Measurements from ENCODE around the gene KCNQ1OT1. TPM values are rescaled to one million over a fixed set of nuclear protein-coding genes. Genes with fewer than 3 reads are reported as not detected.

Gene KCNQ1OT1
- total RNA-seq, 4 donors from 2014 or later: 0.16 to 0.61 (median 0.30) TPM

DNA sequence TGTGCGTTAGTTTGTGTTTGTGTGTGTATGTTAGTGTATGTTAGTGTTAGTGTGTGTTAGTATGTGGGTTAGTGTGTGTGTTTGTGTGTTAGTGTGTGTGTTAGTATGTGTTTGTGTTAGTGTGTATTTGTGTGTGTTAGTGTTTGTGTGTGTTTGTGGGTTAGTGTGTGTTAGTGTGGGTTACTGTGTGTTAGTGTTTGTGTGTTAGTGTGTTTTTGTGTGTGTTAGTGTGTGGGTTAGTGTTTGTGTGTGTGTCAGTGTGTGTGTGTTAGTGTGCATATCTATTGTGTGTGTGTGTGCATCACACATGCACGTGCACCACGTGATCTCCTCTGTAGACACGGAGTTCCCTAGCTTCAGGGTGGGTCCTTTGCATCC, 115.4 kb downstream of the KCNQ1OT1 start:
- no peak for TF ChIP-seq POLR2A (IDR thresholded peaks at IDR 0.05)
- TF ChIP-seq, protein P1, sequence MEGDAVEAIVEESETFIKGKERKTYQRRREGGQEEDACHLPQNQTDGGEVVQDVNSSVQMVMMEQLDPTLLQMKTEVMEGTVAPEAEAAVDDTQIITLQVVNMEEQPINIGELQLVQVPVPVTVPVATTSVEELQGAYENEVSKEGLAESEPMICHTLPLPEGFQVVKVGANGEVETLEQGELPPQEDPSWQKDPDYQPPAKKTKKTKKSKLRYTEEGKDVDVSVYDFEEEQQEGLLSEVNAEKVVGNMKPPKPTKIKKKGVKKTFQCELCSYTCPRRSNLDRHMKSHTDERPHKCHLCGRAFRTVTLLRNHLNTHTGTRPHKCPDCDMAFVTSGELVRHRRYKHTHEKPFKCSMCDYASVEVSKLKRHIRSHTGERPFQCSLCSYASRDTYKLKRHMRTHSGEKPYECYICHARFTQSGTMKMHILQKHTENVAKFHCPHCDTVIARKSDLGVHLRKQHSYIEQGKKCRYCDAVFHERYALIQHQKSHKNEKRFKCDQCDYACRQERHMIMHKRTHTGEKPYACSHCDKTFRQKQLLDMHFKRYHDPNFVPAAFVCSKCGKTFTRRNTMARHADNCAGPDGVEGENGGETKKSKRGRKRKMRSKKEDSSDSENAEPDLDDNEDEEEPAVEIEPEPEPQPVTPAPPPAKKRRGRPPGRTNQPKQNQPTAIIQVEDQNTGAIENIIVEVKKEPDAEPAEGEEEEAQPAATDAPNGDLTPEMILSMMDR (IDR thresholded peaks at IDR 0.05 in 4 of 5, conservative IDR thresholded peaks at IDR 0.05 in 1 of 5): no peak
- no peaks in the 10 kb centered on the region for H3K36me3 ChIP-seq
- H3K27ac ChIP-seq: no peak overlapping the region
- intact Hi-C loops (cut with DNase I; ENCODE audit: low total_unique reads): no loop called here
- H3K27me3 ChIP-seq: no peaks in the 10 kb centered on the region
- no peak for ATAC-seq
- H3K9me3 ChIP-seq: no peaks in the 10 kb centered on the region
- in situ Hi-C loops (cut with MboI; ENCODE audit: low sequenced_read_pairs in 4 of 4): no loop called here
- H3K4me3 ChIP-seq: no peak overlapping the region
- DNase-seq: no peak
- no peaks in the 10 kb centered on the region for H3K4me1 ChIP-seq

DNA sequence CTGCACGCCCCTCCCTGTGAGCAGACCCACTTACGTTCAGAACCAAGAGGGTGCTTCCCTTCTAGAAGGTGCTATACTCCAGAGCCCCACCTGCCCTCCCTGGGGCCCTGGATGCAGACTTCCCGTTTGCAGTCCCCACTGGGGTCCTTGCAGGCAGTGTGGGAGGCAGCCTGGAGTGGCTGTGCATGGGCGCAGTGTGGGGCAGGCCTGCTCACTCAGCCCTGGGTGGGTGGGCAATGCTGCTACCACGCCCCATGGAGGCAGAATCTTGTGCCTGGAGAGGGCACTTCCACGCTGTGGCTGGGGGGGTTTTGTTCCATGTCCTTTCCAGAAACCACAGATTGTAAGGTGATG, 116.2 kb downstream of the KCNQ1OT1 start:
- DNase-seq (peak in 1 of 2 donors; percentile 0), ATAC-seq (no peak)
- in situ Hi-C loops (cut with MboI; ENCODE audit: low sequenced_read_pairs in 4 of 4): no loop called here
- no peaks in the 10 kb centered on the region for H3K36me3 ChIP-seq
- no peaks in the 10 kb centered on the region for H3K4me1 ChIP-seq
- no peak for TF ChIP-seq POLR2A (IDR thresholded peaks at IDR 0.05)
- TF ChIP-seq, protein P1 (IDR thresholded peaks at IDR 0.05 in 4 of 5, conservative IDR thresholded peaks at IDR 0.05 in 1 of 5): no peak
- H3K4me3 ChIP-seq: no peak overlapping the region
- no peaks in the 10 kb centered on the region for H3K9me3 ChIP-seq
- no peaks in the 10 kb centered on the region for H3K27me3 ChIP-seq
- intact Hi-C loops (cut with DNase I; ENCODE audit: low total_unique reads): no loop called here
- H3K27ac ChIP-seq: no peak overlapping the region

DNA sequence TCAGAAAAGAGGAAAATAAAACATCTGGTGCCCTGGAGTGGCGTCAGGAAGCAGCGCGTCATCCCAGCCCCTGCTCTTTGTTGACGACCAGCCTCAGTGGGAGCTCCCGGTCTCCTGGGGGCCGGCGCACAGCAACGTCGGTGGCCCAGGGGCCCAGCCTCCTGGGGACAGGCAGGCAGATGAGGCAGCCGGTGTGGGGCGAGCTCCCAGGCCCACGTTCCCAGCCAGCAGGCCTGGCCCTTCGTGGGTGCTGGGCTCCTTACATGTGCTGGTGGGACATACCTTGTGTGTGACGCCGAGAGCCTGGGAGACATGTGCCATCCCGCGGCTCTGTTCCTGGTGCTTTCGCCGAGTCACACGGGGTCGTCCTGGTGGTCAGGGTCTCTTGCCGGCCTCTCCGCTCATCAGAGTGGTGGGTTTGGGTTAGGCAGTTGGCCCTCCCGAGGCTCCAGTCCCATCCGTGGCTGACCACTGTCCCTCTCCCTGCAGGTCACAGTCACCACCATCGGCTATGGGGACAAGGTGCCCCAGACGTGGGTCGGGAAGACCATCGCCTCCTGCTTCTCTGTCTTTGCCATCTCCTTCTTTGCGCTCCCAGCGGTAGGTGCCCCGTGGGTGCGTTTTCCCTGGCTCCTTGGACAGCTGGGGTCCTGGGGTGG, 116.7 kb downstream of the KCNQ1OT1 start:
- Histone ChIP-seq H3K4me1 (no peaks in the 10 kb centered on the region), H3K27me3 (no peaks in the 10 kb centered on the region), H3K9me3 (no peaks in the 10 kb centered on the region), H3K27ac (no peak overlapping the region), H3K4me3 (no peak overlapping the region), H3K36me3 (no peaks in the 10 kb centered on the region)
- in situ Hi-C loops (cut with MboI; ENCODE audit: low sequenced_read_pairs in 4 of 4): no loop called here
- DNase-seq (no peak), ATAC-seq (no peak)
- TF ChIP-seq POLR2A (IDR thresholded peaks at IDR 0.05): no peak
- TF ChIP-seq, protein P1 (IDR thresholded peaks at IDR 0.05 in 4 of 5, conservative IDR thresholded peaks at IDR 0.05 in 1 of 5): no peak
- intact Hi-C loops (cut with DNase I; ENCODE audit: low total_unique reads): no loop called here

DNA sequence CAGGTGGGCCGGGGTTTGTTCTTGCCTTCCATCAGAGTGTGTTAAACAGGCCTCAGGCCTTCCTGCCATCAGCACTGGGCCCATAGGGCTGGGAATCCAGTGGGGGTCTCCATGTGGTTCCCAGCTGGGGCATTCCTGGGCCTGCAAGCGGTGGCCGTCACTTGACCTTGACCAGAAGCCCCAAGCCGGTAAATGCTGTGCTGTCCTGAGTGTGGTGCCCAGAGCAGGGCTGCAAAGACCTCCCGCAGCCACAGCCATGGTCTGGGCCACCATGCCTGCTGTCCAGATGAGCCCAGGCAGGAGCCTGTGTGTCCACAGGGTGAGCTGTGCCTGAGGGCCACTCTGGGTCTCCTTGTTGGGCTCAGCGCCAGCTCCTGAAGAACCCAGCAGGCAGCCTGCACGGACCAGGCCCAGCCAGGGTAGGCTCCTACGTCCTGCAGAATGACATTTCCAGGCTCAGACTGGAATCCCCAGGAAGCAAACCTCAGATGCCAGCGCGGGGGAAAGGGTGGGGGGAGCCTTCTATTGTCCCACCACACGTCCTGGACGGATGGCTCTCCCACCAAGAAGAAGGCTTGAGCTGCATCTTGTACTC, 117.3 kb downstream of the KCNQ1OT1 start:
- intact Hi-C loops (cut with DNase I; ENCODE audit: low total_unique reads): no loop called here
- Histone ChIP-seq H3K4me1 (no peaks in the 10 kb centered on the region), H3K27me3 (no peaks in the 10 kb centered on the region), H3K9me3 (no peaks in the 10 kb centered on the region), H3K27ac (no peak overlapping the region), H3K36me3 (no peaks in the 10 kb centered on the region), H3K4me3 (no peak overlapping the region)
- in situ Hi-C loops (cut with MboI; ENCODE audit: low sequenced_read_pairs in 4 of 4): no loop called here
- TF ChIP-seq, protein P1 (IDR thresholded peaks at IDR 0.05 in 4 of 5, conservative IDR thresholded peaks at IDR 0.05 in 1 of 5): no peak
- TF ChIP-seq POLR2A (IDR thresholded peaks at IDR 0.05): no peak
- DNase-seq (peak; percentile 1 to 10), ATAC-seq (no peak)

Measured in gastrocnemius medialis (tissue), 4 donors.